Glutamatergic neuron (in vitro differentiated cells): Measurements from ENCODE around the gene KANK3. TPM values are rescaled to one million over a fixed set of nuclear protein-coding genes. Genes with fewer than 3 reads are reported as not detected.

Experiments used
- DNase-seq: peaks from one replicate; pipeline ENCODE4 v3.0.0; 2022
- H3K27ac Mint-ChIP-seq: one replicate; pipeline ENCODE4 v1.8.0; 2020; ENCODE audit warnings: mild to moderate bottlenecking, mixed read lengths, inconsistent platforms; ENCODE audit not compliant: unreplicated experiment
- H3K27me3 Mint-ChIP-seq: one replicate; pipeline ENCODE4 v1.8.0; 2020; ENCODE audit warnings: mild to moderate bottlenecking, moderate library complexity, mixed read lengths, inconsistent platforms; ENCODE audit not compliant: unreplicated experiment
- H3K36me3 Mint-ChIP-seq: one replicate; pipeline ENCODE4 v1.8.0; 2020; ENCODE audit warnings: mild to moderate bottlenecking, mixed read lengths, inconsistent platforms; ENCODE audit not compliant: unreplicated experiment
- H3K4me1 Mint-ChIP-seq: one replicate; pipeline ENCODE4 v1.8.0; 2020; ENCODE audit warnings: mild to moderate bottlenecking, low read depth, mixed read lengths, inconsistent platforms; ENCODE audit not compliant: unreplicated experiment
- H3K4me3 Mint-ChIP-seq: one replicate; pipeline ENCODE4 v1.8.0; 2020; ENCODE audit warnings: mild to moderate bottlenecking, mixed read lengths, inconsistent platforms; ENCODE audit not compliant: unreplicated experiment
- H3K9me3 Mint-ChIP-seq: one replicate; pipeline ENCODE4 v1.8.0; 2020; ENCODE audit warnings: mild to moderate bottlenecking, moderate library complexity, mixed read lengths, inconsistent platforms; ENCODE audit not compliant: unreplicated experiment
- CTCF ChIP-seq: fragments of 200-600 bp; sonication (generic); IDR thresholded peaks from one replicate; pipeline ENCODE4 v1.5.0; 2021; ENCODE audit not compliant: partially characterized antibody, unreplicated experiment
- total RNA-seq: library from RNA; stranded (reverse); fragmentation: NEBNext Ultra II Directional; extraction: Animal tissue kit (Norgen Biotek cat#: 25700); gene quantifications from one replicate; pipeline ENCODE4 v1.2.1, GENCODE V29; 2021; ENCODE audit not compliant: unreplicated experiment

KANK3 gene
- total RNA-seq, 1 donor from 2014 or later = 8.9 TPM

- DNase-seq = peak; percentile 86
- Mint-ChIP-seq H3K27ac (no peak overlapping the region), H3K4me3 (peak overlapping the region; percentile 85), H3K4me1 (peaks cover 2% of the 10 kb centered on the region), H3K36me3 (no peaks in the 10 kb centered on the region), H3K9me3 (peaks cover 3% of the 10 kb centered on the region), H3K27me3 (peaks cover 7% of the 10 kb centered on the region)
- TF ChIP-seq CTCF = no peak
Observed at GRCh38 chr19:8334458-8335342, 8.4 kb downstream of the KANK3 start.

- peak overlapping the region; percentile 85 for H3K4me3 Mint-ChIP-seq
- peaks cover 3% of the 10 kb centered on the region for H3K9me3 Mint-ChIP-seq
- peak; percentile 52 for DNase-seq
- H3K27ac Mint-ChIP-seq = no peak overlapping the region
- H3K36me3 Mint-ChIP-seq = no peaks in the 10 kb centered on the region
- peaks cover 2% of the 10 kb centered on the region for H3K4me1 Mint-ChIP-seq
- peaks cover 7% of the 10 kb centered on the region for H3K27me3 Mint-ChIP-seq
- no peak for TF ChIP-seq CTCF
Observed at GRCh38 chr19:8333767-8334457, 9.2 kb downstream of the KANK3 start.

- DNase-seq = no peak
- Mint-ChIP-seq H3K9me3 (peaks cover 3% of the 10 kb centered on the region), H3K36me3 (no peaks in the 10 kb centered on the region), H3K27me3 (peaks cover 10% of the 10 kb centered on the region), H3K4me3 (peak overlapping the region; percentile 75), H3K27ac (no peak overlapping the region), H3K4me1 (peaks cover 2% of the 10 kb centered on the region)
- TF ChIP-seq CTCF = no peak
Observed at GRCh38 chr19:8332976-8333766, 9.9 kb downstream of the KANK3 start.

GRCh38 chr19:8331263-8331845 lies 11.7 kb downstream of the KANK3 start:
- DNase-seq = no peak
- Mint-ChIP-seq H3K36me3 (no peaks in the 10 kb centered on the region), H3K9me3 (peaks cover 6% of the 10 kb centered on the region), H3K27me3 (peaks cover 12% of the 10 kb centered on the region), H3K27ac (no peak overlapping the region), H3K4me1 (peaks cover 2% of the 10 kb centered on the region), H3K4me3 (no peak overlapping the region)
- no peak for TF ChIP-seq CTCF
